GM12875 (cell line): ENCODE results near the gene KCNIP1.

Experiments used
- H3K4me3 ChIP-seq: one replicate; pipeline ENCODE4 v1.5.1; 2011; ENCODE audit warnings: low read depth, low read length, control low read depth
- CTCF ChIP-seq: IDR thresholded peaks from 2 replicates; pipeline ENCODE4 v1.5.1; 2011; ENCODE audit warnings: low read depth, mild to moderate bottlenecking, control low read depth, inconsistent platforms, low read length, moderate library complexity, borderline replicate concordance; ENCODE audit not compliant: insufficient read depth

Gene KCNIP1

GRCh38 chr5:170630226-170630625, 126.4 kb downstream of the KCNIP1 start:
- TF ChIP-seq CTCF = no peak
- H3K4me3 ChIP-seq = no peak overlapping the region

GRCh38 chr5:170630711-170631141, 126.9 kb downstream of the KCNIP1 start:
- no peak overlapping the region for H3K4me3 ChIP-seq
- no peak for TF ChIP-seq CTCF

GRCh38 chr5:170631466-170632195, 127.8 kb downstream of the KCNIP1 start:
- H3K4me3 ChIP-seq = no peak overlapping the region
- no peak for TF ChIP-seq CTCF

- no peak overlapping the region for H3K4me3 ChIP-seq
- no peak for TF ChIP-seq CTCF
Observed at GRCh38 chr5:170632266-170632984, 128.6 kb downstream of the KCNIP1 start.

- peak; percentile 94 for TF ChIP-seq CTCF
- no peak overlapping the region for H3K4me3 ChIP-seq
Observed at GRCh38 chr5:170632985-170633234, 129.1 kb downstream of the KCNIP1 start.

GRCh38 chr5:170633235-170634081, 129.6 kb downstream of the KCNIP1 start:
- no peak overlapping the region for H3K4me3 ChIP-seq
- TF ChIP-seq CTCF = no peak
